HG02943 (cell line): ENCODE data around the gene NTN5.

Source experiments
- ATAC-seq: cut with Tn5 transposase; IDR thresholded peaks from one replicate; pipeline ENCODE4 v1.9.1; 2021; ENCODE audit warnings: mild to moderate bottlenecking, low read depth, moderate library complexity; ENCODE audit not compliant: unreplicated experiment

The NTN5 gene

DNA sequence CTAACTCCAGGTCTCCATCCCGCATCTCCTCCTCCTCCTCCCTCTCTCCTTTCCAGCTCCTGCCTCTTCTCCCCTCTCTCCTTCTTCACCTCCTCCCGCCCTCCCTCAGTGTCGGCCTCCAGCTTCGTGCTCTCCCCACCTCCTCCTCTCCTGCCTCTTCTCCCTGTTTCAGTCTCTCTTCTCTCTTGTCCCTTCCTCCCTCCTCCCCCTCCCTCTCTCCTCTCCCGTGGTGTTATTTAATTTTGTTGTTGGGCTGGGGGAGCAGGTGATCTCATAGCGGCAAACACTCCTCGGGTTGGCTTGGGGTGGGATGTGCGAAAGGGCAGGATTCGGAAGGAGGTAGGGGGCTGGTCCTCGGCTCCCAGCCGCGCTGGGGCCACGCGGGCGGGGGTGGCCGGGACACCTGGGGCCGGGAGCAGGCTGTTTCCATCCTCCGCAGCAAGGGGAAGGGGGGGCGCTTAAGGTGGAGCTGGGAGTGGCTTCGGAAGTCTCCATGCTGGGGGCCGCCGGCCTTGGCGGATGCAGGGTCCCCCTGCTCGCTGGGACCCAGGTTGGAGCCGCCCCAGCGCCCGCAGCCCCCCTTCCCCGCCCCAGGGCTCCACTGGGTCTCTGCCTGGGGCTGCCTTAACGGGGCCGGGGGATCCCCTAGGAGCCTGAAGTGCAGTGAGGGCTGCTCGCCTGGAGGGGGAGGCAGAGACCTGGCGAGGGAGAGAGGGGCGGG lies 26.7 kb downstream of the NTN5 start, which contains the start of gene CA11:
CA11 (minus strand) TSS at position 187 of the 721 bp plus-strand sequence. CDS start 555 bp downstream, outside the sequence.
- ATAC-seq, result no peak

DNA sequence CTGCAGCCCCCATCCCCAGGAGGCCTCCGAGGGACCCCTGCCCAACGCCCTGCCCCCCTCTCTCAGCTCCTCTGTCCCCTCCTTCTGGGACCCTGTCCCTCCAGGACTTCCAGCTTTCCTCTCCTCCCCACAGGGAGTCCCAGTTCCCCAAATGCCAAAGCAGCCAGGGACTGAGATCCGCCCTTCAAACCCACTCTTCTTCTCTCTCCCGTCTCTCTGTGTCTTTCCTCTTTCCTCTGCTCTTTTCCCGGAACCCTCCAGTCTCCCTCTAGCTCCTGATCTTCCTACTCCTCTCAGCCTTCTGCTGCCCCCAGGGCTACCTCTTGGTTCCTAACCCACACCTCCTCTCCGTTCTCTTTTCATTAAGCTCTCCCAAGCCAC lies 27.2 kb downstream of the NTN5 start:
- no peak for ATAC-seq

GRCh38 chr19:48644839-48645619 lies 27.8 kb downstream of the NTN5 start:
- ATAC-seq, result no peak

- no peak for ATAC-seq
Observed at GRCh38 chr19:48644355-48644754, 28.5 kb downstream of the NTN5 start.

DNA sequence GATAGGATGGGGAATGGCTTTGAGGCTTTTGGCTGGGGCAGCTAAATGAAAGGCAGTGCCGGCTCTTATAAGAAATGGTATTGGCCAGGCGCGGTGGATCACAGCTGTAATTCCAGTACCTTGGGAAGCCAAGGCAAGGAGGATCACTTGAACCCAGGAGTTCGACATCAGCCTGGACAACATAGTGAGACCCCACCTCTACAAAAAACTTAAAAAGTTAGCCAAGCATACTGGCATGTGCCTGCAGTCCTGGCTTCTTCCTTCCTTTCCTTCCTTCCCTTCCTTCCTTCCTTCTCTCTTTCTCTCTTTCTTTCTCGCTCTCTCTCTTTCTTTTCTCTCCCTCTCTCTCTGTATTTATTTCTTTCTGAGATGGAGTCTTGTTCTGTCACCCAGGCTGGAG lies 30.0 kb downstream of the NTN5 start:
- ATAC-seq, result no peak

DNA sequence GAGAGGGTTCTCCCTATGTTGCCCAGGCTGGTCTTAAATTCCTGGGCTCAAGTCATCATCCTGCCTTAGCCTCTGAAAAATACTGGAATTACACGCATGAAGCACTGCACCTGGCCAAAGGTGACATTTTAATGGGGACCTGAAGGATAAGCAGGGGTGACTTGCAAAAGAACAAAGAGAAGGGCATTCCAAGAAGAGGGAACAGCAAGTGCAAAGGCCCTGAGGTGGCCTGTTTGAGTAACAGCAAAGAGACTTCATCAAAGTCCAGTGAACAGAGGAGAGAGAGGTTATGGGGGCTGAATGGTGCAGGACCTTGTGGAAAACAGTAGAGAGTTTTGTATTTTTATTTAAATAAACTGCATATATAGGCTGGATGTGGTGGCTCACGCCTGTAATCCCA lies 31.0 kb downstream of the NTN5 start:
- ATAC-seq, result no peak

DNA sequence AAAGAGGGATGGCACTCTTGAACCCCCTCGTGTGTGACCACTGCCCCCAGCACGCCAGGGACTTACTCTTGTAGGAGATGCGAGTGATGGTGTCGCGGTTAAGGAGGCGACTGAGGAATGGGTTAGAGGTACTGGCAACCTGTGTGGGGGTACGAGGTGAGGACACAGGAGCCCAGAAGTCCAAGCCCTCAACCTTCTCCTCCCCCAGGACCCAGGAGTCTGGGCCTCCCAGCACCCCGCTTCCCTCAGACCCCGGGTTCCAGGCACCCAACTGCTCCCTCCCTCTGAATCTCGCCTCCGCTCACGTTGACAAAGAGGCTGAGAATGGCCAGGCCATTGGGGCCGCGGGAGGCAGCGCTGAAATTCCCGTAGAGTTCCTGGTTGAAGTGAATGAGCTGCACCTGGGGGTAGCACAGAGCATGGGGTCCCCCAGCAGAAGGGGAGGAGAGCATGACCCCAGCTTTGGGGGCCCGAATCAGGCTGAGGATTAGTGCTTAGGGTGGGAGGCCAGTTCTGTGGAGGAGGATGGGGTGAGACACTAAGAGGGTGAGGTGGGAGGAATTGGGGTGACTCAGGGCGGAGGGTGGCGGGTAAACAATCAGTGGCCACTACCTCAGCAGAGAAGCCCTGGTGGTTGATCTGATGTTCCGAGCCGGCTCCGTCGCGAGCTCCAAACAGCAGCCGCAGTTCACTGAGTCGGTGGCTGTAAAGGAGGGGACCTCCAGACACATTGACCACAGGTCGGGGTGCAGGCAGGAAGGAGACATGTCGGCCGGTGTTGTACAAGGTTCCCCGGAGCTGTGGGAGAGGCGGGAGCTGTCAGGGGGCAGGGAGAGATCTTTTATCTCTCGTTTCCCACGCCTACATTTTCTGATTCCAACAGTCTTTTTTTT lies 33.1 kb downstream of the NTN5 start:
- no peak for ATAC-seq

GRCh38 chr19:48638831-48639381 lies 33.9 kb downstream of the NTN5 start:
- no peak for ATAC-seq

DNA sequence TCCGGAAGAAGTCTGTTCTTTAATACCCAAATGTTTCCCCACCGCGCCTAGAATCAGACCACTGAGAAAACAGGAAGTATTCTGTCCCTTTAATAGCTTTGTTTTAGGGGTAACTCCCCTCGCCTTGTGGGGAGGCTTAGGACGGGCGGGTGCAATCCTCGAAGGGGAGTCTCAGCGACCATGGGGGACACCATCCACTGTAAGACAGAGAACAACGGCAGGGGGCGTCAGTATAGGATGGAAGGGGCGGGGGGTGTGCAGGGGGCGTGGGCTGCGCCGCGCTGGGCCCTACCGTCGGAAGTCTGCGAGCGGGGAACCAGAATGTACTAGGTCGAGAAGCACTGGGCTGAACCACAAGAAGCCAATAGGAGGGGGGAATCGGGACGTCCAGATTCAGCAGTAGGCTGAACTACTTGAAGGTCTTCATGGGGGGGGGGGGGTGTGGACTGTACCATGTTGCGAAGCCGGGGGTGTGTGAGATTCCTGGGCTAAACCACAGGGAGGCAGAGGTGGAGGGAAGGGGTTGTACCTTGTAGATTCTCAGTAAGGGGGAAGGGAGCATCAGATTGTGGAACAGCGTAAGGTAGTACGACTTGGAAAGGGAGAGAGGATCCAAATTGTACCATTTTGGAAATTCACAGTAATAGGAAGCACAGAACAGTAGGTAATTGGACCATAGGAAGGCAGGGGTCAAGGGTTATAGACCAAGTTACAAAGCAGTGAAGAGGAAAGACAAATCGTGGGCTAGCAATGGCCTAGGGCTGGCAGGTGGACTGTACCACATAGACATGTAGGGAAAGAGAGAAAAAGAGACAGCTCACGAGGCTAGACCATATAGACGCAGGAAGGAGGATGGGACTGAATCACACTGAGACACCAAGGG lies 34.6 kb downstream of the NTN5 start:
- peak; percentile 11 for ATAC-seq

- peak; percentile 63 for ATAC-seq
Observed at GRCh38 chr19:48637449-48637947, 35.3 kb downstream of the NTN5 start.

DNA sequence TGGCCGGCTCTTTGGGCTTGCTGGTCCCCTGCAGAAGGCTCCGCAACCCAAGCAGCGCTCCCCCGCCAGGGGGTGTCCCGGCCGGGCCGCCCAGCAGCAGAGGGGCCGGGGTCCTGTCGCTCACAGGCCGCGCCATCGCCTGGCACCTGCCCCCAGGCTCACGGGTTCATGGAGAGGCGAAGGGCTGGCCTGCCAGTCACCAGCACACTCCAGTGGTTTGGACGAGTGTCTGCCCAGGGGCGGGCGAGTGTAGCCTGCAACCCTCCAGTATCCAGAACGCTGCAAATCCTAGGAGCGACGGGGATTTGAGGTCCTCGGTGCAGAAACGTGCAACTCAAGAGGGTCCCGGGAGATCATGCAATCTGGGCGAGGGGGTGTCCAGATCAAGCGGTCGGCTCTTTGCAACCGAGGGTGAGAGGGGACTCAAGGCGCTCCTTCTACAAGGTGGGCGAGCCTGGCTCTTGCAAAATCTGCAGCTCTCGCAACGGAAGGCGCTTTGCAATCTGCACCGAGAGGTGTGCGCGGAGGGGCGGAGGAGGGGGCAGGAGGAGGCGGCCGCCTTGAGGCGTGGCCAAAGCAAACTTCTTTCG lies 35.9 kb downstream of the NTN5 start, which contains the start of gene DBP:
DBP (minus strand) TSS at position 521 of the 590 bp plus-strand sequence; CDS start at position 136, 385 bp downstream.
- no peak for ATAC-seq

GRCh38 chr19:48635966-48636858 lies 36.6 kb downstream of the NTN5 start:
- ATAC-seq, result no peak

DNA sequence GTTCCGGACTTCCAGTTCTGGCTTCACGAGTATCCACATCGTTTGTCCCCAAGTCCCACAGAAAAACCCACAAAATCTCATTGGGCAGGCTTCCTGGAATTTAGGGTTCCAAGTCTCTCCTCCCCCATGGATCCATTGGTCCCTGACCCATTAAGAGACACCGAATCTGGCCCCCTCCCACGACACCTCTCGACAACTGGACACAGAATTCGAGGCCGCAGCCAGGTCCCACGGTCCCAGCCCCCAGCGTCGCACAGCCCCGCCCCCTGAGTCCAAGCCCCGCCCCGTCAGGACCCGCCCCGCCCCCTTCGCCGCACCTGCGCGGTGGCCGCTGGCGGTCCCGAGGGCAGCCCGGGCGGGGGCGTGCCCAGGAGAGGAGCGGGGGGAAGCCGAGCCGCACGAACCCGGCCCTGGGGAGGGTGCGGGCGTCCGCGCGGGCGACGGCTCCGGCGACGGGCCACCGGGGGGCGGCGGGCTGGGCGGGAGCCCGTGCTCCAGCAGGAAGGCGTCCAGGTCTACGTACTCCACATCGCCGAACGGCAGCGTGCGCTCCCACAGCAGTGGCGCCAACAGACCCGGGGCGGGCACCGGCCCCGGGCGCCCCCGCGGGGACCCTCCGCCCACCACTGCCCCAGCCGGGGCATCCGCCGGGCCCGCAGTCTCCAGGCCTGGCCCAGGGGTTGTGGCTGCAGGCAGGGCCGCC lies 37.4 kb downstream of the NTN5 start:
- no peak for ATAC-seq

DNA sequence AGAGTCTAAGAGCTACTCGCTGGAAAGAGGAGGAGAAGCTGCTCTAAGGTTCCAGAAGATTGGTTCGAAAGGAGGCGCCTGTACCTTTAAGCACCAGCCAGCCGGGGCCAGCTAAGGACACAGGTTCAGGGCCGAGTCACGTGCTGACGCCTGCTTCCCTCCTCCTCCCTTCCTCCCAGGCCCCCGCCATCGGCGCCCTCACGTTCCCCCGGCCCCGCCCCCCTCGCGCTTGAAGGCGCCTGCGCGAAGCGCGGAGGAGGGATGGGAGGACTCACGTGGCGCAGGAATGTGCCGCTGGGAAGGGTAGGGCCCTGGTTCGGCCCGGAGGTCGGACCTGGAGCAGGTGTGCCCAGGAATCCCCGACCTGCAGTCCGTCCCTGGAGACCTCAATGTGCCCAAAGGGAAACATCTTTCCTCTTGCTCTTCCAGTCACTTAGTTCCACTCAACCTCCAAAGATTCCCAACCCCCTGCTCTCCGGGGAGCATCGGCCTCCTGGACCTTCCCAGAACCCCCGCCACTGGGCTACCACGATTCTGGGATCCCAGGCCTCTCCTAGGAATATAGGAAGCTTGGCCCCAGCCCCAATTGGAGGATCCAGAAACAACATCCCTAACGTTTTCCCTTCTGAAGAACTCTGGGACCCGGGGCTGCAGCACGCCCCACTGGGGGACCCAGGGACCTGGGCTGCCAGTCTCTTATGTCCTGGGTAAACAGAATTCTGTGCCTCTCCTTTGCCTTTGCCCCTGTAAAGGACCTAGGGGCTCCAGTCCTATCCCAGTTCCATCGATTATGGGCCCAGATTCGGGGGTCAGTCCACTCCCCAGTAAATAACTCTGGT lies 38.2 kb downstream of the NTN5 start:
- ATAC-seq, result no peak

DNA sequence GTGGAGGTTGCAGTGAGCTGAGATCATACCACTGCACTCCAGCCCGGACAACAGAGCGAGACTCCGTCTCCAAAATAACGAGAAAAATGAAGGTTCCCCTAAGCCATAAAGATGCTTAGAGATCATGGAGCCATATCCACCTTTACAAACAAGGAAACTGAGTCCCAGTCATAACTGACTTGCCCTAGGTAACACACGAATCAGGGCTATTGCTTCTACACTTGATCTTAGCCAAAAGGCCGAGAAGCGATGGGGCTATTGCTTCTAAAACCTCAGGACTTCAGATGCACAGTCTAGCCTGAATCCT lies 38.8 kb downstream of the NTN5 start:
- ATAC-seq, result no peak

GRCh38 chr19:48633148-48634035 lies 39.4 kb downstream of the NTN5 start:
- ATAC-seq, result no peak
